ENCODE data around the gene FPR2. TPM values are rescaled to one million over a fixed set of nuclear protein-coding genes. Genes with fewer than 3 reads are reported as not detected.

Gene FPR2
- total and polyA plus RNA-seq, 9 of the 15 experiments (the other 6 are each of a cell fraction or from before 2014, with no cell fraction given): 0.03 to 0.15 (median 0.07) TPM; not detected in 6

- TF ChIP-seq BCLAF1 (IDR thresholded peaks at IDR 0.05; ENCODE audit: borderline replicate concordance in 1 of 2, control insufficient read depth in 1 of 2, low read depth in 2 of 2, low read length in 1 of 2) (no peak), ETV5 (CRISPR knock-in tag; IDR thresholded peaks at IDR 0.05; ENCODE audit: low read depth) (no peak), ZNF121 (CRISPR knock-in tag; conservative IDR thresholded peaks at IDR 0.05) (no peak), PHB2 (IDR thresholded peaks at IDR 0.05; ENCODE audit: low read depth) (no peak), PREB (CRISPR knock-in tag; IDR thresholded peaks at IDR 0.05) (no peak), ATF2 (CRISPR knock-in tag; IDR thresholded peaks at IDR 0.05) (no peak), HMG20A (CRISPR knock-in tag; conservative IDR thresholded peaks at IDR 0.05) (peak; percentile 14; the same call in 1 of the 2 replicates), MEF2A (IDR thresholded peaks at IDR 0.05; ENCODE audit: control insufficient read depth, low read depth, low read length) (no peak), TAF15 (IDR thresholded peaks at IDR 0.05; ENCODE audit: low read depth, low read length) (no peak), ZFP1 (CRISPR knock-in tag; IDR thresholded peaks at IDR 0.05) (peak; percentile 84), MTA3 (IDR thresholded peaks at IDR 0.05; ENCODE audit: borderline replicate concordance) (no peak), NEUROD1 (IDR thresholded peaks at IDR 0.05; ENCODE audit: borderline replicate concordance, low read depth, low read length, partially characterized antibody) (no peak), CEBPZ (IDR thresholded peaks at IDR 0.05; ENCODE audit: borderline replicate concordance, low read depth, low read length) (no peak), MYNN (IDR thresholded peaks at IDR 0.05) (no peak), MYNN (CRISPR knock-in tag; IDR thresholded peaks at IDR 0.05) (no peak), ARID1B (IDR thresholded peaks at IDR 0.05) (no peak), RFX7 (CRISPR knock-in tag; IDR thresholded peaks at IDR 0.05) (0 out of 2 replicates have a peak, but pooled peaks have one; percentile 78)
Observed at GRCh38 chr19:51786646-51787494, 25.9 kb downstream of the FPR2 start (continued).

Measured in K562 (cell line).